ENCODE measurements around the gene ATP2B2. TPM values are rescaled to one million over a fixed set of nuclear protein-coding genes. Genes with fewer than 3 reads are reported as not detected.

The ATP2B2 gene
- total and polyA plus RNA-seq, 10 of the 15 experiments (the other 5 are each of a cell fraction or from before 2014, with no cell fraction given), result 0.04 TPM; not detected in 9

- TF ChIP-seq STAT1 (conservative IDR thresholded peaks at IDR 0.05) (no peak), PKNOX1 (IDR thresholded peaks at IDR 0.05) (no peak), CHD1 (IDR thresholded peaks at IDR 0.05; ENCODE audit: low read depth, low read length) (no peak), NRF1 (conservative IDR thresholded peaks at IDR 0.05; ENCODE audit: low read depth, low read length) (no peak), GABPA (IDR thresholded peaks at IDR 0.05; ENCODE audit: low read depth) (no peak), SUPT20H (IDR thresholded peaks at IDR 0.05; ENCODE audit: borderline replicate concordance, control insufficient read depth, low read depth, low read length) (no peak)
Observed at GRCh38 chr3:10366651-10367101, 138.7 kb downstream of the ATP2B2 start (continued).

GRCh38 chr3:10365791-10366190, 139.6 kb downstream of the ATP2B2 start:
- H3K9me3 ChIP-seq (replicated peaks; ENCODE audit: control insufficient read depth, insufficient read depth, low read length), result no peaks in the 10 kb centered on the region
- in situ Hi-C loops (cut with MboI) (no loop called here), intact Hi-C loops (cut with micrococcal nuclease; ENCODE audit: unreplicated experiment) (no loop called here)
- POLR2A ChIA-PET, result no interaction called here
- SMC1A ChIA-PET (ENCODE audit: uncharacterized antibody, unreplicated experiment), result interaction anchor here (0.6 kb wide), 2 partner anchors 252 to 861 kb away, joined by 3 to 5 read pairs; no protein-coding TSS in a partner anchor
- H2AFZ ChIP-seq (ENCODE audit: control insufficient read depth, low read depth, low read length), result no peak overlapping the region
- no peaks in the 10 kb centered on the region for H4K20me1 ChIP-seq (ENCODE audit: control insufficient read depth, insufficient read depth)
- H3K9ac ChIP-seq (ENCODE audit: control insufficient read depth, insufficient read depth, low read length), result no peak overlapping the region
- ATAC-seq (no peak), DNase-seq (ENCODE audit: low read depth, low spot score) (no peak), FAIRE-seq (no peak)
- no peaks in the 10 kb centered on the region for H3K36me3 ChIP-seq (ENCODE audit: control insufficient read depth in 2 of 2, insufficient read depth in 2 of 2, low read length in 1 of 2)
- RAD21 ChIA-PET (ENCODE audit: unreplicated experiment), result no interaction called here
- no peaks in the 10 kb centered on the region for H3K79me2 ChIP-seq (ENCODE audit: control insufficient read depth, insufficient read depth, low read length)
- CTCF ChIA-PET, result interaction anchor here (1.3 kb wide), 1 partner anchor 22 kb away, joined by 3 read pairs; no protein-coding TSS in a partner anchor
- 27% methylated on average over 6 of the region's 6 CpGs for WGBS (ENCODE audit: insufficient coverage, insufficient replicate concordance, low lambda C conversion rate, missing lambda C conversion rate)
- no TSS peak for BruUV-seq (replicated peaks)
- no peak overlapping the region for H3K27ac ChIP-seq (ENCODE audit: control insufficient read depth, insufficient read depth)
- H3K27me3 ChIP-seq (replicated peaks in 1 of 2; ENCODE audit: control insufficient read depth in 2 of 2, insufficient read depth in 2 of 2, low read length in 1 of 2), result no peaks in the 10 kb centered on the region; a peak in 2 of 4 replicates
- no peak overlapping the region for H3K4me3 ChIP-seq
- H3K4me2 ChIP-seq (ENCODE audit: control insufficient read depth, insufficient read depth), result no peak overlapping the region
- H3K4me1 ChIP-seq (ENCODE audit: control insufficient read depth, insufficient read depth, low read length), result no peaks in the 10 kb centered on the region
- TF ChIP-seq POLR2AphosphoS5 (IDR thresholded peaks at IDR 0.05; ENCODE audit: low read length) (no peak), EED (IDR thresholded peaks at IDR 0.05; ENCODE audit: low read depth) (no peak), ELK1 (IDR thresholded peaks at IDR 0.05; ENCODE audit: low read depth, low read length) (no peak), ZBTB11 (CRISPR knock-in tag; IDR thresholded peaks at IDR 0.05) (no peak), NRF1 (conservative IDR thresholded peaks at IDR 0.05; ENCODE audit: low read depth, low read length) (no peak), IRF3 (IDR thresholded peaks at IDR 0.05) (no peak), NFXL1 (IDR thresholded peaks at IDR 0.05; ENCODE audit: borderline replicate concordance) (no peak), GABPA (IDR thresholded peaks at IDR 0.05; ENCODE audit: low read depth) (no peak), CREB1 (IDR thresholded peaks at IDR 0.05; ENCODE audit: low read depth) (no peak), ESRRA (IDR thresholded peaks at IDR 0.05; ENCODE audit: low read length) (no peak)
